ENCODE measurements around the gene PDIA5.
"Not testable (repeated sequence)": the region's sequence is repeated elsewhere in the genome, so short reads cannot be mapped to it uniquely, and the experiment has no call there.

PDIA5 gene

DNA sequence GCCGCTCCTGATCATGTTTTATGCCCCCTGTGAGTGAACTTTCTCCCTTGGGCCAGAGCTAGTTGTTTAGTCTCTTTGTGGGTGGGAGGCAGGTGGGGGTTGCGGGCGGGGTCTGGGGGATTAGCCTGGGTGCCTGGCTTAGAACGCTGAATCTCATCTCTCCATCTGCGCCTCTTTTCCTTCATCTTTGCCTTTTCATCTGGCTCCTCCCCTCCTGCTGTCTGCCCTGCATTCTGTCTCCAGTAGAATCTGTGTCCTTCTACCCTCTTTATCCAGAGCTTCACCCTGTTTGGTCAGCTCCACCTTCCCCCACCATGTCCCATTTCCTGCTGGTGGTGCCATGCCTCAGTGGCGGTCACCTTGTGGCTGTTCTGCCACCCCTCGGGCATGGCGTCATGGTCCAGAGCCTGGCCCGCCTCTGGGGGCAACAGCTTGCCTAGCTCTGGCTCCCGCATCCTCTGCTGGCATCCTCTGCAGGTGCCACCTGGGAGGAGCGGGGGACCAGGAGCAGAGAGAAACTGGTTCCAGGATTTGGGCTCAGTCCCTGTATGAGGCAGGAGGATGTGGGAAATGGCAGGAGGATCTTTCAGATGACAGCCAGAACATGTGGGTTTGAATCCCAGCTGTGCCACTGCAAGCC lies 44.3 kb downstream of the PDIA5 start:
- TF ChIP-seq, protein P1, sequence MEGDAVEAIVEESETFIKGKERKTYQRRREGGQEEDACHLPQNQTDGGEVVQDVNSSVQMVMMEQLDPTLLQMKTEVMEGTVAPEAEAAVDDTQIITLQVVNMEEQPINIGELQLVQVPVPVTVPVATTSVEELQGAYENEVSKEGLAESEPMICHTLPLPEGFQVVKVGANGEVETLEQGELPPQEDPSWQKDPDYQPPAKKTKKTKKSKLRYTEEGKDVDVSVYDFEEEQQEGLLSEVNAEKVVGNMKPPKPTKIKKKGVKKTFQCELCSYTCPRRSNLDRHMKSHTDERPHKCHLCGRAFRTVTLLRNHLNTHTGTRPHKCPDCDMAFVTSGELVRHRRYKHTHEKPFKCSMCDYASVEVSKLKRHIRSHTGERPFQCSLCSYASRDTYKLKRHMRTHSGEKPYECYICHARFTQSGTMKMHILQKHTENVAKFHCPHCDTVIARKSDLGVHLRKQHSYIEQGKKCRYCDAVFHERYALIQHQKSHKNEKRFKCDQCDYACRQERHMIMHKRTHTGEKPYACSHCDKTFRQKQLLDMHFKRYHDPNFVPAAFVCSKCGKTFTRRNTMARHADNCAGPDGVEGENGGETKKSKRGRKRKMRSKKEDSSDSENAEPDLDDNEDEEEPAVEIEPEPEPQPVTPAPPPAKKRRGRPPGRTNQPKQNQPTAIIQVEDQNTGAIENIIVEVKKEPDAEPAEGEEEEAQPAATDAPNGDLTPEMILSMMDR (IDR thresholded peaks at IDR 0.05; ENCODE audit: low read depth, low read length, missing control alignments), result no peak
- in situ Hi-C loops (cut with HindIII; ENCODE audit: low pct_ligation_motif_present, low sequenced_read_pairs), result no loop called here
- peaks cover 81% of the 10 kb centered on the region for H3K36me3 ChIP-seq (replicated peaks)

GRCh38 chr3:123111640-123112039 lies 44.8 kb downstream of the PDIA5 start:
- TF ChIP-seq, protein P1 (IDR thresholded peaks at IDR 0.05; ENCODE audit: low read depth, low read length, missing control alignments), result no peak
- Histone ChIP-seq H3K4me3 (ENCODE audit: low read depth, low read length) (no peak overlapping the region), H3K27ac (no peak overlapping the region), H3K36me3 (replicated peaks) (peaks cover 81% of the 10 kb centered on the region), H3K27me3 (replicated peaks) (no peaks in the 10 kb centered on the region)
- no peak for DNase-seq
- in situ Hi-C loops (cut with HindIII; ENCODE audit: low pct_ligation_motif_present, low sequenced_read_pairs), result no loop called here

More for the DNA sequence above, 44.3 kb downstream of the PDIA5 start:
- Histone ChIP-seq H3K27me3 (replicated peaks) (no peaks in the 10 kb centered on the region), H3K4me3 (ENCODE audit: low read depth, low read length) (no peak overlapping the region), H3K27ac (no peak overlapping the region)
- no peak for DNase-seq

DNA sequence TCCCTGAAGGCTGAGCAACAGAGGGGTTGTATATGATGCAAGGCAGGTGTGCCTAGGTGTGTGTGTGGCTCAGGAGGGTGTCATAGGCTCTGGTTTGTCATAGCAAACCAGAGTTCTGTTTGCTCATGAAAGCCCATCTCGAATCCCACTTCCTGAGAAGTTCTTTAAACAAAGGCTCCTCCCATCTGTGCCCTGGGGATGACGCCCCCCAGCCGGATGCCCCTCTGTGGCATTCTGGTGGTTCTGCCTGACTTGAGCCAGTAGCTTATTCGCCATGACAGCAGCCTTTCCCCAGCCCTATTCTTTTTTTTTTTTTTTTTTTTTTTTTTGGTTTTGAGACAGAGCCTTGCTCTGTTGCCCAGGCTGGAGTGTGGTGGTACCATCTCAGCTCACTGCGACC lies 45.4 kb downstream of the PDIA5 start:
- in situ Hi-C loops (cut with HindIII; ENCODE audit: low pct_ligation_motif_present, low sequenced_read_pairs), result no loop called here
- no peak overlapping the region for H3K4me3 ChIP-seq (ENCODE audit: low read depth, low read length)
- H3K27me3 ChIP-seq (replicated peaks), result no peaks in the 10 kb centered on the region
- TF ChIP-seq, protein P1 (IDR thresholded peaks at IDR 0.05; ENCODE audit: low read depth, low read length, missing control alignments), result no peak
- peaks cover 76% of the 10 kb centered on the region for H3K36me3 ChIP-seq (replicated peaks)
- H3K27ac ChIP-seq, result no peak overlapping the region
- DNase-seq, result no peak

DNA sequence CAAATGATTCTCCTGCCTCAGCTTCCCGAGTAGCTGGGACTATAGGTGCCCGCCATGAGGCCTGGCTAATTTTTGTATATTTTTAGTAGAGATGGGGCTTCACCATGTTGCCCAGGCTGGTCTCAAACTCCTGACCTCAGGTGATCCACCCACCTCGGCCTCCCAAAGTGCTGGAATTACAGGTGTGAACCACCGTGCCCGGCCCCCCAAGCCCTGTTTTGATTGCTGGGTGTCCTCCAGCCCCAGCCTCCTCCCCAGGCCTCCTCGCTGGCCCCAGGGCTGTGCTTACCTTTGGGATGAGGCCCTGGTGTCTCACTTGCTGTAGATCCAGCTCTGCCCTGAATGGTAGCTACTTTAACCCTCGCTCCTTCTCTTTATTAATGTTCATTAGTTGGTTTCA lies 45.8 kb downstream of the PDIA5 start:
- H3K4me3 ChIP-seq (ENCODE audit: low read depth, low read length); H3K27me3 ChIP-seq (replicated peaks); DNase-seq; in situ Hi-C loops (cut with HindIII; ENCODE audit: low pct_ligation_motif_present, low sequenced_read_pairs); H3K27ac ChIP-seq: not testable (repeated sequence)
- peaks cover 75% of the 10 kb centered on the region for H3K36me3 ChIP-seq (replicated peaks)

- no peaks in the 10 kb centered on the region for H3K27me3 ChIP-seq (replicated peaks)
- no peak overlapping the region for H3K27ac ChIP-seq
- no peak for DNase-seq
- peaks cover 79% of the 10 kb centered on the region for H3K36me3 ChIP-seq (replicated peaks)
- TF ChIP-seq, protein P1 (IDR thresholded peaks at IDR 0.05; ENCODE audit: low read depth, low read length, missing control alignments), result no peak
- in situ Hi-C loops (cut with HindIII; ENCODE audit: low pct_ligation_motif_present, low sequenced_read_pairs), result no loop called here
- H3K4me3 ChIP-seq (ENCODE audit: low read depth, low read length), result no peak overlapping the region
These were observed 47.1 kb downstream of the PDIA5 start for GRCh38 chr3:123113889-123114450.

DNA sequence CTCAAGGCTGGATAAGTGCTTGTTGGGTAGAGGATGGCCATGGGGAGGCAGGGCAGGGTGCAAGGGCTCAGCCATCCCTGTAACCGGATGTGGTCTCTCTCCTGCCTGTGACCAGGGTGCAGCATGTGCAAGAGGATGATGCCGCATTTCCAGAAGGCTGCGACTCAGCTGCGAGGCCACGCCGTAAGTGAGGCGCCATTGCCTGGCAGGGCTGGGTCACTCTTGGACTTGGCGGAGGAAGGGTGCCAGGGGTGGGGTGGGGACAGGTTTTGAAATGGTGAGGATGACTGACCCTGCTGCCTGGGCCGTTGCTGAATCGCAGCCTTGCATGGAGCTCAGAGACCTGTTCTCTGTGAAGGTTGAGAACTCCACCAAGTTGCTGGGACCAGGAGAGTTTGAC lies 49.3 kb downstream of the PDIA5 start:
- TF ChIP-seq, protein P1 (IDR thresholded peaks at IDR 0.05; ENCODE audit: low read depth, low read length, missing control alignments), result no peak
- DNase-seq, result no peak
- H3K27me3 ChIP-seq (replicated peaks), result no peaks in the 10 kb centered on the region
- in situ Hi-C loops (cut with HindIII; ENCODE audit: low pct_ligation_motif_present, low sequenced_read_pairs), result no loop called here
- H3K4me3 ChIP-seq (ENCODE audit: low read depth, low read length), result no peak overlapping the region
- H3K36me3 ChIP-seq (replicated peaks), result peaks cover 84% of the 10 kb centered on the region
- no peak overlapping the region for H3K27ac ChIP-seq

Measured in brain microvascular endothelial cell (primary cell).